ENCODE measurements around the gene LAMB1.

The LAMB1 gene

GRCh38 chr7:107999779-108000560 is 3.0 kb downstream of the LAMB1 start:
- no peak for DNase-seq (ENCODE audit: low read depth in 2 of 2, low spot score in 1 of 2)

GRCh38 chr7:107998660-107999480 is 4.1 kb downstream of the LAMB1 start:
- no peak for DNase-seq (ENCODE audit: low read depth in 2 of 2, low spot score in 1 of 2)

- DNase-seq (ENCODE audit: low read depth in 2 of 2, low spot score in 1 of 2) = no peak
These were observed 4.8 kb downstream of the LAMB1 start for GRCh38 chr7:107998150-107998549.

- no peak for DNase-seq (ENCODE audit: low read depth in 2 of 2, low spot score in 1 of 2)
These were observed 6.7 kb downstream of the LAMB1 start for GRCh38 chr7:107996072-107996882.

- no peak for DNase-seq (ENCODE audit: low read depth in 2 of 2, low spot score in 1 of 2)
These were observed 7.5 kb downstream of the LAMB1 start for GRCh38 chr7:107995184-107996071.

- DNase-seq (ENCODE audit: low read depth in 2 of 2, low spot score in 1 of 2) = no peak
These were observed 8.4 kb downstream of the LAMB1 start for GRCh38 chr7:107994421-107995030.

GRCh38 chr7:107993891-107994291 is 9.1 kb downstream of the LAMB1 start:
- no peak for DNase-seq (ENCODE audit: low read depth in 2 of 2, low spot score in 1 of 2)

- DNase-seq (ENCODE audit: low read depth in 2 of 2, low spot score in 1 of 2) = no peak
These were observed 13.2 kb downstream of the LAMB1 start for GRCh38 chr7:107989618-107990373.

- no peak for DNase-seq (ENCODE audit: low read depth in 2 of 2, low spot score in 1 of 2)
These were observed 20.0 kb downstream of the LAMB1 start for GRCh38 chr7:107982918-107983389.

GRCh38 chr7:107982042-107982840 is 20.7 kb downstream of the LAMB1 start:
- DNase-seq (ENCODE audit: low read depth in 2 of 2, low spot score in 1 of 2) = no peak

- DNase-seq (ENCODE audit: low read depth in 2 of 2, low spot score in 1 of 2) = no peak
These were observed 21.5 kb downstream of the LAMB1 start for GRCh38 chr7:107981466-107981865.

GRCh38 chr7:107980671-107981190 is 22.2 kb downstream of the LAMB1 start:
- DNase-seq (ENCODE audit: low read depth in 2 of 2, low spot score in 1 of 2) = no peak

- no peak for DNase-seq (ENCODE audit: low read depth in 2 of 2, low spot score in 1 of 2)
These were observed 22.8 kb downstream of the LAMB1 start for GRCh38 chr7:107980171-107980570.

GRCh38 chr7:107978815-107979408 is 24.0 kb downstream of the LAMB1 start:
- DNase-seq (ENCODE audit: low read depth in 2 of 2, low spot score in 1 of 2) = no peak

- DNase-seq (ENCODE audit: low read depth in 2 of 2, low spot score in 1 of 2) = no peak
These were observed 25.9 kb downstream of the LAMB1 start for GRCh38 chr7:107977048-107977447.

GRCh38 chr7:107976620-107977019 is 26.3 kb downstream of the LAMB1 start:
- DNase-seq (ENCODE audit: low read depth in 2 of 2, low spot score in 1 of 2) = no peak

GRCh38 chr7:107975394-107976013 is 27.5 kb downstream of the LAMB1 start:
- no peak for DNase-seq (ENCODE audit: low read depth in 2 of 2, low spot score in 1 of 2)
